Ascending aorta (tissue), 2 donors: ENCODE measurements around the gene USP24. TPM values are rescaled to one million over a fixed set of nuclear protein-coding genes. Genes with fewer than 3 reads are reported as not detected.
A peak's percentile ranks its signal among the peaks of the same experiment; 100 is the strongest.

ENCODE experiments used
- DNase-seq, 2 donors: peaks; one replicate each; pipeline ENCODE4 v3.0.0-alpha.2; 2019; ENCODE audit warnings: low spot score in 2 of 2
- H3K27ac ChIP-seq, 2 donors: fragments of 200-600 bp; sonication (generic); one replicate each; pipeline ENCODE4 v1.5.1; 2016 to 2017; ENCODE audit warnings: mild to moderate bottlenecking in 1 of 2
- H3K27me3 ChIP-seq: fragments of 200-600 bp; sonication (generic); one replicate; pipeline ENCODE4 v1.5.1; 2017
- H3K36me3 ChIP-seq, 2 donors: fragments of 200-600 bp; sonication (generic); one replicate each; pipeline ENCODE4 v1.5.1; 2016
- H3K4me1 ChIP-seq, 2 donors: fragments of 200-600 bp; sonication (generic); one replicate each; pipeline ENCODE4 v1.5.1; 2016 to 2017; ENCODE audit warnings: mild to moderate bottlenecking in 1 of 2
- H3K4me3 ChIP-seq, 2 donors: fragments of 200-600 bp; sonication (generic); one replicate each; pipeline ENCODE4 v1.5.1; 2016 to 2017; ENCODE audit warnings: mild to moderate bottlenecking in 1 of 2
- H3K9me3 ChIP-seq, 2 donors: fragments of 200-600 bp; sonication (generic); one replicate each; pipeline ENCODE4 v1.5.1; 2016
- intact Hi-C: fragments of 100-400 bp; cut with DNase I; formaldehyde crosslinking; loops from one replicate; pipeline ENCODE4 v1.15.1; 2023
- total RNA-seq: library from RNA; depleted of rRNA; stranded (reverse); fragments of >200 nt; gene quantifications from one replicate; pipeline ENCODE4 v1.1.0, GENCODE V29; 2016
- TF ChIP-seq, protein P1 (sequence below), 3 experiments: fragments of 200-600 bp in 2 of 3; fragments of 450-650 bp in 1 of 3; sonication (generic) in 2 of 3; IDR thresholded peaks; one replicate each; pipeline ENCODE4 v1.5.1; 2016 to 2019; ENCODE audit warnings: antibody characterized with exemption in 3 of 3, mild to moderate bottlenecking in 1 of 3, moderate library complexity in 1 of 3

USP24 gene
- total RNA-seq, 1 donor from 2014 or later, result 11.2 TPM

DNA sequence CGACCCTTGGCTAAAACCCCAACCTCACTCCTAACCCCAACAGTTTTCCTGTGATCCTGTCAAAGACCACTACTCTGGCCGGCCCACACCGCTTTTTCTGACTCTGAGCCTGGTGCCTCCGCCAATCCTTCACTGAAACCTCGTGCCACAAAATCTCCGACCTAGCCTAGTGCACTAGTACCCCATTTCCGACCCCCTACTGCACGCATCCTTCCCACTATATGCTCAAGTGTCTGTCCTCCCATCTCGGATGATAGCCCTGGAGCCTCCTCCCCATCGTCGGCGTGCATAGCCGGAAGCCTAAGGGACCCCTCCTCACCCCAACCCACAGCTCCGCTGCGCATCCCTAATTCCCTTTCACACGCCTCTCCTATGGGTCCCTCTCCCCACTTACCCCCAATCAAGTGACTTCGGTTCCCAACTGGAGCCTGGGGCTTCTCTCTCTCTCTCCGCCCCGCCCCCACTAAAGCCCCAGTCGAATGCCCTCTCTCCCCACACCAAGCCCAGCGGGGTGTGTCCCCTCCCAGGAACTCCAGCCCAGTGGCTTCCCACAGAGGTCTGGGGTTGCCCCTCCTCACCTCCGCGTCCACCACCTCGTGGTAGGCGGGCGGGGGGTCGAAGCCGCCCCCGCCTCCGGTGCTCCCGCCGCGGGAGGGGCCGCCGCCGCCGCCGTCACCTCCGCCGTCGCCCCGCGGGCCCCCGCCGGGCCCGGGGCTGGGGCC is 791 bp downstream of the USP24 start:
- H3K27me3 ChIP-seq, result no peaks in the 10 kb centered on the region
- peaks cover 3 to 21% of the 10 kb centered on the region in 2 donors for H3K4me1 ChIP-seq
- peak overlapping the region; percentile 82 to 93 for H3K4me3 ChIP-seq
- TF ChIP-seq, protein P1, sequence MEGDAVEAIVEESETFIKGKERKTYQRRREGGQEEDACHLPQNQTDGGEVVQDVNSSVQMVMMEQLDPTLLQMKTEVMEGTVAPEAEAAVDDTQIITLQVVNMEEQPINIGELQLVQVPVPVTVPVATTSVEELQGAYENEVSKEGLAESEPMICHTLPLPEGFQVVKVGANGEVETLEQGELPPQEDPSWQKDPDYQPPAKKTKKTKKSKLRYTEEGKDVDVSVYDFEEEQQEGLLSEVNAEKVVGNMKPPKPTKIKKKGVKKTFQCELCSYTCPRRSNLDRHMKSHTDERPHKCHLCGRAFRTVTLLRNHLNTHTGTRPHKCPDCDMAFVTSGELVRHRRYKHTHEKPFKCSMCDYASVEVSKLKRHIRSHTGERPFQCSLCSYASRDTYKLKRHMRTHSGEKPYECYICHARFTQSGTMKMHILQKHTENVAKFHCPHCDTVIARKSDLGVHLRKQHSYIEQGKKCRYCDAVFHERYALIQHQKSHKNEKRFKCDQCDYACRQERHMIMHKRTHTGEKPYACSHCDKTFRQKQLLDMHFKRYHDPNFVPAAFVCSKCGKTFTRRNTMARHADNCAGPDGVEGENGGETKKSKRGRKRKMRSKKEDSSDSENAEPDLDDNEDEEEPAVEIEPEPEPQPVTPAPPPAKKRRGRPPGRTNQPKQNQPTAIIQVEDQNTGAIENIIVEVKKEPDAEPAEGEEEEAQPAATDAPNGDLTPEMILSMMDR (IDR thresholded peaks at IDR 0.05), result no peak
- no peaks in the 10 kb centered on the region for H3K9me3 ChIP-seq
- H3K27ac ChIP-seq, result peak overlapping the region; percentile 95 to 99
- peak in 1 of 2 donors; percentile 75 for DNase-seq
- H3K36me3 ChIP-seq, result no peaks in the 10 kb centered on the region
- intact Hi-C loops, result loop anchor here (10.0 kb wide), 2 partner anchors 210 to 1430 kb away; partner anchors contain the start of gene PRKAA2

DNA sequence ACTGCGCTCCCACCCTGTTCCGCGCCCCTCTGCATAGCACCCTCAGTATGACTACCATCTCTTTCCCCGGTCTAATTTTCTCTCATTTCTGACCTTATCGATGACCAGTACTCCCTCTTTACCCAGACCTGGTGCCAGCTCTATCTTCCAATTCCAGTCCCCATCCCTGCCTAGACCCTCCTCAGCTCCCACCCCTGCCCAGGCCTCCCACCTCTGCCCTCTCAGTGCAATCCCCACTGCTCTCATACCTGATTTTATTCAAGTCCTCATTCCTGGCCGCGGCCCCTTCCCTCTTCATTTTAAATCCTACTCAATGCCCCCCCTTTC is 1.3 kb downstream of the USP24 start:
- no peaks in the 10 kb centered on the region for H3K9me3 ChIP-seq
- intact Hi-C loops, result loop anchor here (10.0 kb wide), 2 partner anchors 211 to 1431 kb away; partner anchors contain the start of gene PRKAA2
- no peaks in the 10 kb centered on the region for H3K36me3 ChIP-seq
- TF ChIP-seq, protein P1 (IDR thresholded peaks at IDR 0.05), result no peak
- peak overlapping the region; percentile 82 to 93 for H3K4me3 ChIP-seq
- H3K27me3 ChIP-seq, result no peaks in the 10 kb centered on the region
- DNase-seq, result no peak
- H3K27ac ChIP-seq, result peak overlapping the region; percentile 95 to 99
- H3K4me1 ChIP-seq, result peaks cover 3 to 22% of the 10 kb centered on the region in 2 donors

DNA sequence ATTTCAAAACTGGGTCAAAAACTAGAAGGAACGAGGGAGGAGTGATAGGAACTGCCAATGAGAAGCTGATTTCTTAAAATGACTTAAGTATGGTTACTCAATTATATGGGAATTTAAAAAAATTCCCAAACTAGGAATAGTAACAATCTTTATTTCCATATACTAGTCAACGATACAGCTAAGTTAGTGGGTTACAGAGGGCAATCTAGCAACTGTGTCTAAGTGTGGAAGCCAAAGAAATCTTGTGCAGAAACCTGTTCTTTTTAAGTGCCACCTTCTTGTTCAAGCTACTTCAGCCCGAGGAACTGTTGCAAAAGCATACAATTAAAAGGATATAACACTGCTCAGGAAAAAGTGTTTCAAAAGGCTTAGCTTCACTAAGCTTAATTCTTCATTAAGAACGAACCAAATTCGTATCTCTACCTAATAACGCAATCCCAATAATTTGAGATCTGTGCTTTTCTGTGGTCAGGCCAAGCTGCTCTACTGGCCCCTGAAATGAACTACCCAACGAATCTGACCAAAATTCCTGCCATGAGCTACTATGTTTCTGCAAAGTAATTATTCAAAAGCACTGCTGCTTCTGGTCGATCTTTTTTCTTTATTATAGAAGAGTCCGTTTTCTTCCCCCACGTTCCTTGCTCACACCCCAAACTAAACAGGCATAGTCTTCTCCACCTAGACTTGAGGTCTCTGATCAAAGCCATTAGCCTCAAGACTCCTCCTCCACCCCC is 1.8 kb downstream of the USP24 start:
- no peaks in the 10 kb centered on the region for H3K27me3 ChIP-seq
- DNase-seq, result no peak
- TF ChIP-seq, protein P1 (IDR thresholded peaks at IDR 0.05), result no peak
- H3K9me3 ChIP-seq, result no peaks in the 10 kb centered on the region
- H3K36me3 ChIP-seq, result no peaks in the 10 kb centered on the region
- intact Hi-C loops, result loop anchor here (10.0 kb wide), 2 partner anchors 211 to 1431 kb away; partner anchors contain the start of gene PRKAA2
- peaks cover 3 to 25% of the 10 kb centered on the region in 2 donors for H3K4me1 ChIP-seq
- peak overlapping the region; percentile 95 to 99 for H3K27ac ChIP-seq
- peak overlapping the region; percentile 82 to 93 for H3K4me3 ChIP-seq

DNA sequence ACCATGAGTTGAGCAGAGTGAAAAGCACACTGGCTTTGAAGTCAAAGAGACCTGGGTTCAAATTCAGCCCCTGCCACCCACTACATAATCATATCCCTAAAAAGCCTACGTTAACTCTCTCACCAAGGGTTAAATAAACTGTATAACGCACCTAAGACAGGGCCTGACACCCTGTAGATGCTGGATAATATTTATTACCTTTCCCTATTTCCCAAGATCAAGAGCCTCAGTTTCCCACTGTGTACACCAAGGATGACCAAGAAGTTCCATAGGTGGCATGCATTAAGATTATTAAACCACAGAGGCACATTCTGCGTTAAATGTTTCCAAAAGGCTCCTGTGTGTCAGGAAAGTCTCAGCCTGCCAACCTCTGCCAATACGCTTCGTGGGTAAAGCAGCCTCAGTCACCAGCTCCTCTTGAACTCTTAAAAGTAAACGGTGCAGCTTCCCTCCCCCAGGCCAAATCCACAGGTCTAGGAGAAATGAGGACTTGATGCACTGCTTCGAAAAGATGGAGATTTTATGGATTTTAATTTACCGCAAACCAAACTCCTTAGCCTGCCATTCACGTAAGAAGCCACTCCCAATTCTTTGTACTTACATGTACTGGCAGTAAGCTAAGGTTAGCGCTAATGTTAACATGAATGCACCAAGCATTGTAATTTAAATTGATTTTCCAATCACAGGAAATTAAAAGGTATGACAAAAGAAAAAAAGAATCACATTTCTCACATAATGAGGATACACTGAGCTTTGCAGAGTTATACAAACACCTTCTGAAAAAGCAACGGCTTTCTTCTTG is 2.6 kb downstream of the USP24 start:
- peaks cover 3 to 26% of the 10 kb centered on the region in 2 donors for H3K4me1 ChIP-seq
- H3K4me3 ChIP-seq, result peak overlapping the region in 1 of 2 donors; percentile 82
- DNase-seq, result no peak
- no peaks in the 10 kb centered on the region for H3K36me3 ChIP-seq
- no peaks in the 10 kb centered on the region for H3K9me3 ChIP-seq
- TF ChIP-seq, protein P1 (IDR thresholded peaks at IDR 0.05), result no peak
- H3K27ac ChIP-seq, result peak overlapping the region in 1 of 2 donors; percentile 95
- H3K27me3 ChIP-seq, result no peaks in the 10 kb centered on the region
- intact Hi-C loops, result loop anchor here (10.0 kb wide), 2 partner anchors 212 to 1432 kb away; partner anchors contain the start of gene PRKAA2

GRCh38 chr1:55211863-55212262 is 3.3 kb downstream of the USP24 start:
- no peaks in the 10 kb centered on the region for H3K27me3 ChIP-seq
- intact Hi-C loops, result loop anchor here (10.0 kb wide), 2 partner anchors 213 to 1433 kb away; partner anchors contain the start of gene PRKAA2
- H3K4me3 ChIP-seq, result peak overlapping the region in 1 of 2 donors; percentile 82
- H3K4me1 ChIP-seq, result peaks cover 3 to 26% of the 10 kb centered on the region in 2 donors
- H3K9me3 ChIP-seq, result no peaks in the 10 kb centered on the region
- TF ChIP-seq, protein P1 (IDR thresholded peaks at IDR 0.05), result no peak
- H3K27ac ChIP-seq, result peak overlapping the region; percentile 2 to 57
- DNase-seq, result no peak
- H3K36me3 ChIP-seq, result no peaks in the 10 kb centered on the region
